H9 (cell line): ENCODE measurements around the gene SNCA. TPM values are rescaled to one million over a fixed set of nuclear protein-coding genes. Genes with fewer than 3 reads are reported as not detected.

Experiments used
- DNase-seq: peaks from one replicate; pipeline ENCODE4 v3.0.0-alpha.2; 2017
- H2AFZ ChIP-seq: one replicate; pipeline ENCODE4 v1.6.1; 2013; ENCODE audit warnings: mild to moderate bottlenecking, low read length, control low read depth, moderate library complexity
- H2AK5ac ChIP-seq: 2 replicates; pipeline ENCODE4 v1.6.1; 2013; ENCODE audit warnings: low read length, control low read depth, mixed read lengths; ENCODE audit not compliant: insufficient read length
- H2BK120ac ChIP-seq: one replicate; pipeline ENCODE4 v1.6.1; 2013; ENCODE audit warnings: low read depth, mild to moderate bottlenecking, low read length, control low read depth, inconsistent platforms; ENCODE audit not compliant: poor library complexity, severe bottlenecking
- H2BK12ac ChIP-seq: 2 replicates; pipeline ENCODE4 v1.6.1; 2013; ENCODE audit warnings: low read length, control low read depth, mixed read lengths, low read depth; ENCODE audit not compliant: insufficient read length
- H2BK15ac ChIP-seq: 2 replicates; pipeline ENCODE4 v1.6.1; 2013; ENCODE audit warnings: low read depth, low read length, control low read depth
- H2BK20ac ChIP-seq: one replicate; pipeline ENCODE4 v1.6.1; 2013; ENCODE audit warnings: low read depth, mild to moderate bottlenecking, low read length, control low read depth, inconsistent platforms; ENCODE audit not compliant: poor library complexity, severe bottlenecking
- H2BK5ac ChIP-seq: 2 replicates; pipeline ENCODE4 v1.6.1; 2013; ENCODE audit warnings: low read length, control low read depth, mixed read lengths; ENCODE audit not compliant: insufficient read length
- H3K14ac ChIP-seq: 2 replicates; pipeline ENCODE4 v1.6.1; 2013; ENCODE audit warnings: low read length, control low read depth; ENCODE audit not compliant: insufficient read depth
- H3K18ac ChIP-seq: 2 replicates; pipeline ENCODE4 v1.6.1; 2013; ENCODE audit warnings: low read depth, mild to moderate bottlenecking, mixed read lengths, low read length, control low read depth; ENCODE audit not compliant: insufficient read length
- H3K23ac ChIP-seq: 2 replicates; pipeline ENCODE4 v1.6.1; 2013; ENCODE audit warnings: low read length, control low read depth, mixed read lengths, low read depth; ENCODE audit not compliant: insufficient read length
- H3K23me2 ChIP-seq: 2 replicates; pipeline ENCODE4 v1.6.1; 2013; ENCODE audit warnings: low read depth, mild to moderate bottlenecking, mixed read lengths, low read length, control low read depth; ENCODE audit not compliant: insufficient read length, poor library complexity, severe bottlenecking
- H3K27ac ChIP-seq: 2 replicates; pipeline ENCODE4 v1.5.1; 2013; ENCODE audit warnings: low read length, control low read depth, mixed read lengths, low read depth; ENCODE audit not compliant: insufficient read length
- H3K27me3 ChIP-seq: 2 replicates; pipeline ENCODE4 v1.6.1; 2013; ENCODE audit warnings: low read length, control low read depth, inconsistent platforms; ENCODE audit not compliant: insufficient read depth
- H3K4ac ChIP-seq: 2 replicates; pipeline ENCODE4 v1.6.1; 2013; ENCODE audit warnings: low read depth, mild to moderate bottlenecking, control low read depth, inconsistent platforms, low read length, moderate library complexity
- H3K4me1 ChIP-seq: 2 replicates; pipeline ENCODE4 v1.6.1; 2013; ENCODE audit warnings: low read length, control low read depth, inconsistent platforms; ENCODE audit not compliant: insufficient read depth
- H3K4me2 ChIP-seq: 2 replicates; pipeline ENCODE4 v1.6.1; 2013; ENCODE audit warnings: low read length, control low read depth, mixed read lengths; ENCODE audit not compliant: insufficient read length, insufficient read depth
- H3K56ac ChIP-seq: 2 replicates; pipeline ENCODE4 v1.6.1; 2013; ENCODE audit warnings: low read depth, mild to moderate bottlenecking, mixed read lengths, low read length, control low read depth; ENCODE audit not compliant: insufficient read length
- H3K79me1 ChIP-seq: 2 replicates; pipeline ENCODE4 v1.6.1; 2013; ENCODE audit warnings: low read depth, mild to moderate bottlenecking, moderate library complexity, low read length, control low read depth, inconsistent platforms; ENCODE audit not compliant: insufficient read depth, poor library complexity, severe bottlenecking
- H3K79me2 ChIP-seq: 2 replicates; pipeline ENCODE4 v1.6.1; 2013; ENCODE audit warnings: low read length, control low read depth, inconsistent platforms; ENCODE audit not compliant: insufficient read depth
- H3K9ac ChIP-seq: 2 replicates; pipeline ENCODE4 v1.6.1; 2013; ENCODE audit warnings: low read length, control low read depth, mixed read lengths; ENCODE audit not compliant: insufficient read length; ENCODE audit errors: extremely low read depth
- H3K9me3 ChIP-seq: one replicate; pipeline ENCODE4 v1.6.1; 2013; ENCODE audit warnings: low read depth, low read length, inconsistent platforms; ENCODE audit not compliant: control insufficient read depth
- H3T11ph ChIP-seq: one replicate; pipeline ENCODE4 v1.6.1; 2013; ENCODE audit warnings: mild to moderate bottlenecking, low read length, control low read depth, inconsistent platforms
- H4K20me1 ChIP-seq: one replicate; pipeline ENCODE4 v1.6.1; 2013; ENCODE audit not compliant: control insufficient read depth, insufficient read length, insufficient read depth
- H4K5ac ChIP-seq: 2 replicates; pipeline ENCODE4 v1.6.1; 2013; ENCODE audit warnings: low read depth, mild to moderate bottlenecking, mixed read lengths, low read length, control low read depth; ENCODE audit not compliant: insufficient read length
- H4K8ac ChIP-seq: replicated peaks from 2 replicates; pipeline ENCODE4 v1.6.1; 2013; ENCODE audit warnings: low read length, control low read depth, mixed read lengths, low read depth; ENCODE audit not compliant: insufficient read length
- H4K91ac ChIP-seq: 2 replicates; pipeline ENCODE4 v1.6.1; 2013; ENCODE audit warnings: low read depth, mild to moderate bottlenecking, moderate library complexity, mixed read lengths, low read length, control low read depth; ENCODE audit not compliant: insufficient read length
- H3K27ac Mint-ChIP-seq, 3 experiments: 2 replicates in 2 of 3; 3 replicates in 1 of 3; pipeline ENCODE4 v1.8.0; 2020 to 2021; ENCODE audit warnings: mixed read lengths in 3 of 3, mild to moderate bottlenecking in 1 of 3, moderate library complexity in 1 of 3
- H3K27me3 Mint-ChIP-seq: 2 replicates; pipeline ENCODE4 v1.8.0; 2021; ENCODE audit warnings: low read depth, mild to moderate bottlenecking, moderate library complexity, mixed read lengths
- H3K36me3 Mint-ChIP-seq, 3 experiments: 2 replicates in 2 of 3; 3 replicates in 1 of 3; pipeline ENCODE4 v1.8.0; 2020 to 2021; ENCODE audit warnings: low read depth in 3 of 3, mixed read lengths in 3 of 3; ENCODE audit not compliant: insufficient read depth in 1 of 3
- H3K4me1 Mint-ChIP-seq, 2 experiments: 2 replicates each; pipeline ENCODE4 v1.8.0; 2020; ENCODE audit warnings: mixed read lengths in 2 of 2
- H3K4me3 Mint-ChIP-seq, 2 experiments: 2 replicates in 1 of 2; 3 replicates in 1 of 2; pipeline ENCODE4 v1.8.0; 2020 to 2021; ENCODE audit warnings: mild to moderate bottlenecking in 2 of 2, mixed read lengths in 2 of 2, moderate library complexity in 1 of 2
- H3K9me3 Mint-ChIP-seq, 2 experiments: 2 replicates in 1 of 2; 3 replicates in 1 of 2; pipeline ENCODE4 v1.8.0; 2020; ENCODE audit warnings: mild to moderate bottlenecking in 2 of 2, mixed read lengths in 2 of 2, moderate library complexity in 1 of 2
- CTCF ChIP-seq: fragments of 200-600 bp; sonication (generic); conservative IDR thresholded peaks from 3 replicates; pipeline ENCODE4 v1.8.0; 2021; ENCODE audit warnings: antibody characterized with exemption, mild to moderate bottlenecking
- WGBS: extraction: QIAGEN DNeasy Blood & Tissue Kit; methylation state at CpG from one replicate; pipeline ENCODE4 v1.1.7; 2013; ENCODE audit warnings: missing lambda C conversion rate, low lambda C conversion rate, mixed read lengths; ENCODE audit not compliant: insufficient read length; ENCODE audit errors: extremely low coverage; 5-methylcytosine and 5-hydroxymethylcytosine counted together
- total RNA-seq: library from RNA; stranded (reverse); gene quantifications from 2 replicates; pipeline ENCODE4 v1.2.1, GENCODE V29; 2021

The SNCA gene
- total RNA-seq, 1 experiment from 2014 or later, result 8.5 TPM

GRCh38 chr4:89839558-89839957 lies 2.6 kb upstream of the SNCA start:
- H2BK12ac ChIP-seq, result no peak overlapping the region
- H2BK15ac ChIP-seq, result no peak overlapping the region
- no peak overlapping the region for H3K23ac ChIP-seq
- no peak overlapping the region for H3K4ac ChIP-seq
- peaks cover 27% of the 10 kb centered on the region for H3K27me3 Mint-ChIP-seq
- peaks cover 3 to 7% (median 4%) of the 10 kb centered on the region in 3 experiments; a peak in 4 of 7 replicates for H3K36me3 Mint-ChIP-seq
- H2AK5ac ChIP-seq, result no peak overlapping the region
- no peak overlapping the region for H3K4me2 ChIP-seq
- H4K20me1 ChIP-seq, result no peaks in the 10 kb centered on the region
- H3K4me1 ChIP-seq, result peaks cover 2% of the 10 kb centered on the region; the same call in 1 of the 2 replicates
- no peaks in the 10 kb centered on the region for H3K9me3 Mint-ChIP-seq
- H3T11ph ChIP-seq, result no peak overlapping the region
- H2BK5ac ChIP-seq, result no peak overlapping the region
- H2BK20ac ChIP-seq, result no peak overlapping the region
- peaks cover 13% of the 10 kb centered on the region for H3K23me2 ChIP-seq
- peaks cover 20 to 23% of the 10 kb centered on the region in 2 experiments for H3K4me1 Mint-ChIP-seq
- no peaks in the 10 kb centered on the region for H3K79me1 ChIP-seq
- no peak overlapping the region for H3K56ac ChIP-seq
- no peak for TF ChIP-seq CTCF
- H4K91ac ChIP-seq, result no peak overlapping the region
- H3K27ac ChIP-seq, result no peak overlapping the region
- H3K9ac ChIP-seq, result no peak overlapping the region
- no peaks in the 10 kb centered on the region for H3K9me3 ChIP-seq
- H3K14ac ChIP-seq, result no peak overlapping the region
- no peak overlapping the region for H3K27ac Mint-ChIP-seq
- WGBS, result no CpG with 5 or more reads among the region's 1 CpG
- no peak overlapping the region for H2AFZ ChIP-seq
- no peak overlapping the region for H3K4me3 Mint-ChIP-seq
- no peak overlapping the region for H4K5ac ChIP-seq
- peaks cover 6% of the 10 kb centered on the region; the same call in 1 of the 2 replicates for H3K27me3 ChIP-seq
- no peak for DNase-seq
- H3K18ac ChIP-seq, result no peak overlapping the region
- H3K79me2 ChIP-seq, result no peaks in the 10 kb centered on the region
- no peak overlapping the region for H2BK120ac ChIP-seq
- H4K8ac ChIP-seq, result no peak overlapping the region
